Mesendoderm (in vitro differentiated cells): ENCODE data around the gene PREX1.

Experiments used
- DNase-seq: peaks from one replicate; pipeline ENCODE4 v3.0.0; 2013
- H2AK5ac ChIP-seq: 2 replicates; pipeline ENCODE4 v1.6.1; 2013; ENCODE audit warnings: low read length, inconsistent platforms
- H2BK120ac ChIP-seq: 2 replicates; pipeline ENCODE4 v1.6.1; 2013; ENCODE audit warnings: low read depth, mild to moderate bottlenecking, low read length, moderate library complexity, mixed read lengths
- H2BK15ac ChIP-seq: replicated peaks from 2 replicates; pipeline ENCODE4 v1.6.1; 2013; ENCODE audit warnings: low read depth, mild to moderate bottlenecking, moderate library complexity
- H2BK5ac ChIP-seq: 2 replicates; pipeline ENCODE4 v1.6.1; 2013; ENCODE audit warnings: low read length, inconsistent platforms
- H3K18ac ChIP-seq: 2 replicates; pipeline ENCODE4 v1.6.1; 2013; ENCODE audit warnings: mild to moderate bottlenecking, low read length, mixed read lengths
- H3K23ac ChIP-seq: one replicate; pipeline ENCODE4 v1.6.1; 2013; ENCODE audit warnings: low read length
- H3K27ac ChIP-seq: 2 replicates; pipeline ENCODE4 v1.5.1; 2013; ENCODE audit warnings: low read depth, mild to moderate bottlenecking, inconsistent platforms, low read length, moderate library complexity
- H3K27me3 ChIP-seq: 2 replicates; pipeline ENCODE4 v1.6.1; 2013; ENCODE audit warnings: low read length, control low read depth, mild to moderate bottlenecking, inconsistent platforms; ENCODE audit not compliant: insufficient read depth, poor library complexity
- H3K36me3 ChIP-seq: 2 replicates; pipeline ENCODE4 v1.6.1; 2013; ENCODE audit warnings: low read length, inconsistent platforms; ENCODE audit not compliant: control insufficient read depth, insufficient read depth
- H3K4ac ChIP-seq: one replicate; pipeline ENCODE4 v1.6.1; 2013; ENCODE audit warnings: low read depth, mild to moderate bottlenecking, low read length, moderate library complexity
- H3K4me1 ChIP-seq: 2 replicates; pipeline ENCODE4 v1.6.1; 2013; ENCODE audit warnings: low read depth, low read length, inconsistent platforms; ENCODE audit not compliant: control insufficient read depth
- H3K4me2 ChIP-seq: 2 replicates; pipeline ENCODE4 v1.6.1; 2013; ENCODE audit warnings: low read length
- H3K4me3 ChIP-seq: 2 replicates; pipeline ENCODE4 v1.5.1; 2013; ENCODE audit warnings: mild to moderate bottlenecking, low read length
- H3K56ac ChIP-seq: one replicate; pipeline ENCODE4 v1.6.1; 2013; ENCODE audit warnings: low read length
- H3K79me1 ChIP-seq: 2 replicates; pipeline ENCODE4 v1.6.1; 2013; ENCODE audit warnings: low read length, inconsistent platforms
- H3K79me2 ChIP-seq: 2 replicates; pipeline ENCODE4 v1.6.1; 2013; ENCODE audit warnings: mild to moderate bottlenecking, low read length; ENCODE audit not compliant: control insufficient read depth, insufficient read depth
- H3K9ac ChIP-seq: 2 replicates; pipeline ENCODE4 v1.6.1; 2013; ENCODE audit warnings: low read length, inconsistent platforms
- H4K5ac ChIP-seq: one replicate; pipeline ENCODE4 v1.6.1; 2013; ENCODE audit warnings: low read length
- H4K8ac ChIP-seq: one replicate; pipeline ENCODE4 v1.6.1; 2013; ENCODE audit warnings: low read depth, mild to moderate bottlenecking, control low read depth, low read length, moderate library complexity
- WGBS: extraction: QIAGEN DNeasy Blood & Tissue Kit; methylation state at CpG from one replicate; pipeline ENCODE4 v1.1.7; 2013; ENCODE audit warnings: low lambda C conversion rate, missing lambda C conversion rate; ENCODE audit not compliant: insufficient coverage; ENCODE audit errors: extremely low coverage; 5-methylcytosine and 5-hydroxymethylcytosine counted together

The PREX1 gene

GRCh38 chr20:48618052-48618451 is 209.7 kb downstream of the PREX1 start:
- Histone ChIP-seq H2BK5ac (no peak overlapping the region), H3K4ac (no peak overlapping the region), H4K8ac (no peak overlapping the region), H2BK120ac (no peak overlapping the region), H3K18ac (no peak overlapping the region), H2AK5ac (no peak overlapping the region), H3K27ac (no peak overlapping the region), H3K36me3 (no peaks in the 10 kb centered on the region), H3K27me3 (no peaks in the 10 kb centered on the region), H3K23ac (no peak overlapping the region), H3K4me2 (no peak overlapping the region), H3K56ac (no peak overlapping the region), H2BK15ac (no peak overlapping the region), H3K79me1 (no peaks in the 10 kb centered on the region), H3K4me3 (no peak overlapping the region), H3K4me1 (peaks cover 2% of the 10 kb centered on the region), H4K5ac (no peak overlapping the region), H3K9ac (no peak overlapping the region), H3K79me2 (no peaks in the 10 kb centered on the region)
- no peak for DNase-seq
- WGBS, result no CpG with 5 or more reads among the region's 13 CpGs

- Histone ChIP-seq H3K36me3 (no peaks in the 10 kb centered on the region), H2BK120ac (no peak overlapping the region), H3K4ac (no peak overlapping the region), H3K4me1 (peaks cover 2% of the 10 kb centered on the region), H3K56ac (no peak overlapping the region), H3K18ac (no peak overlapping the region), H2AK5ac (no peak overlapping the region), H3K79me2 (no peaks in the 10 kb centered on the region), H3K4me3 (no peak overlapping the region), H2BK15ac (no peak overlapping the region), H3K4me2 (no peak overlapping the region), H3K27ac (no peak overlapping the region), H3K9ac (no peak overlapping the region), H4K8ac (no peak overlapping the region), H3K23ac (no peak overlapping the region), H4K5ac (no peak overlapping the region), H3K27me3 (no peaks in the 10 kb centered on the region), H2BK5ac (no peak overlapping the region), H3K79me1 (no peaks in the 10 kb centered on the region)
- WGBS, result no CpG with 5 or more reads among the region's 7 CpGs
- DNase-seq, result no peak
Observed at GRCh38 chr20:48617481-48617880, 210.3 kb downstream of the PREX1 start.

GRCh38 chr20:48616481-48616880 is 211.3 kb downstream of the PREX1 start:
- H3K79me2 ChIP-seq, result no peaks in the 10 kb centered on the region
- H3K4me3 ChIP-seq, result no peak overlapping the region
- H4K5ac ChIP-seq, result no peak overlapping the region
- no peak overlapping the region for H2AK5ac ChIP-seq
- DNase-seq, result no peak
- H3K23ac ChIP-seq, result no peak overlapping the region
- H4K8ac ChIP-seq, result no peak overlapping the region
- H3K79me1 ChIP-seq, result no peaks in the 10 kb centered on the region
- no peak overlapping the region for H3K18ac ChIP-seq
- no peak overlapping the region for H3K56ac ChIP-seq
- H3K4ac ChIP-seq, result no peak overlapping the region
- H2BK15ac ChIP-seq, result no peak overlapping the region
- no peaks in the 10 kb centered on the region for H3K27me3 ChIP-seq
- H2BK120ac ChIP-seq, result no peak overlapping the region
- WGBS, result no CpG with 5 or more reads among the region's 7 CpGs
- peaks cover 2% of the 10 kb centered on the region for H3K4me1 ChIP-seq
- no peaks in the 10 kb centered on the region for H3K36me3 ChIP-seq
- H3K27ac ChIP-seq, result no peak overlapping the region
- H3K9ac ChIP-seq, result no peak overlapping the region
- H2BK5ac ChIP-seq, result no peak overlapping the region
- H3K4me2 ChIP-seq, result no peak overlapping the region

GRCh38 chr20:48615871-48616270 is 211.9 kb downstream of the PREX1 start:
- Histone ChIP-seq H3K79me2 (no peaks in the 10 kb centered on the region), H3K23ac (no peak overlapping the region), H4K8ac (no peak overlapping the region), H3K4me2 (no peak overlapping the region), H2BK5ac (no peak overlapping the region), H3K27me3 (no peaks in the 10 kb centered on the region), H3K9ac (no peak overlapping the region), H3K27ac (no peak overlapping the region), H3K4ac (no peak overlapping the region), H2BK120ac (no peak overlapping the region), H3K36me3 (no peaks in the 10 kb centered on the region), H3K18ac (no peak overlapping the region), H3K79me1 (no peaks in the 10 kb centered on the region), H4K5ac (no peak overlapping the region), H2AK5ac (no peak overlapping the region), H3K4me3 (no peak overlapping the region), H2BK15ac (no peak overlapping the region), H3K4me1 (peaks cover 2% of the 10 kb centered on the region), H3K56ac (no peak overlapping the region)
- no peak for DNase-seq
- WGBS, result no CpG with 5 or more reads among the region's 3 CpGs

- H3K27me3 ChIP-seq, result no peaks in the 10 kb centered on the region
- no peak overlapping the region for H3K4ac ChIP-seq
- H3K4me1 ChIP-seq, result peaks cover 2% of the 10 kb centered on the region
Observed at GRCh38 chr20:48614593-48615274, 213.1 kb downstream of the PREX1 start.

GRCh38 chr20:48613926-48614325 is 213.9 kb downstream of the PREX1 start:
- H3K4me2 ChIP-seq, result no peak overlapping the region
- no peak overlapping the region for H3K4ac ChIP-seq
- no peak overlapping the region for H2BK15ac ChIP-seq
- H3K36me3 ChIP-seq, result no peaks in the 10 kb centered on the region
- H3K9ac ChIP-seq, result no peak overlapping the region
- no peaks in the 10 kb centered on the region for H3K79me1 ChIP-seq
- no peak overlapping the region for H3K56ac ChIP-seq
- no peak overlapping the region for H3K23ac ChIP-seq
- no peak overlapping the region for H3K18ac ChIP-seq
- H3K27me3 ChIP-seq, result no peaks in the 10 kb centered on the region
- H2BK5ac ChIP-seq, result no peak overlapping the region
- no peak overlapping the region for H4K5ac ChIP-seq
- no peak overlapping the region for H3K27ac ChIP-seq
- no CpG with 5 or more reads among the region's 4 CpGs for WGBS
- no peak overlapping the region for H3K4me3 ChIP-seq
- DNase-seq, result no peak
- no peak overlapping the region for H2AK5ac ChIP-seq
- no peak overlapping the region for H4K8ac ChIP-seq
- H3K79me2 ChIP-seq, result no peaks in the 10 kb centered on the region
- peaks cover 2% of the 10 kb centered on the region for H3K4me1 ChIP-seq
- H2BK120ac ChIP-seq, result no peak overlapping the region

More at GRCh38 chr20:48614593-48615274, 213.1 kb downstream of the PREX1 start:
- Histone ChIP-seq H4K5ac (no peak overlapping the region), H4K8ac (no peak overlapping the region), H2AK5ac (no peak overlapping the region), H3K18ac (no peak overlapping the region), H3K36me3 (no peaks in the 10 kb centered on the region), H3K79me2 (no peaks in the 10 kb centered on the region), H3K4me3 (no peak overlapping the region), H3K23ac (no peak overlapping the region), H2BK120ac (no peak overlapping the region), H3K79me1 (no peaks in the 10 kb centered on the region), H3K9ac (no peak overlapping the region), H2BK15ac (no peak overlapping the region), H2BK5ac (no peak overlapping the region), H3K4me2 (no peak overlapping the region), H3K56ac (no peak overlapping the region), H3K27ac (no peak overlapping the region)
- no peak for DNase-seq
- WGBS, result 100% methylated on average over 2 of the region's 12 CpGs
